Ishikawa (cell line): ENCODE data around the gene IGF1R.

Experiments used
- CEBPB ChIP-seq: IDR thresholded peaks from 2 replicates; pipeline ENCODE4 v1.6.1; 2012
- CREB1 ChIP-seq: IDR thresholded peaks from 2 replicates; pipeline ENCODE4 v1.6.1; 2012; ENCODE audit warnings: low read depth
- EGR1 ChIP-seq: IDR thresholded peaks from 2 replicates; pipeline ENCODE4 v1.6.1; 2012
- EP300 ChIP-seq: IDR thresholded peaks from 2 replicates; pipeline ENCODE4 v1.6.1; 2012; ENCODE audit warnings: borderline replicate concordance
- FOXM1 ChIP-seq: IDR thresholded peaks from 2 replicates; pipeline ENCODE4 v1.6.1; 2012; ENCODE audit warnings: low read depth, borderline replicate concordance
- NFIC ChIP-seq: IDR thresholded peaks from 2 replicates; pipeline ENCODE4 v1.6.1; 2012
- RAD21 ChIP-seq: IDR thresholded peaks from 2 replicates; pipeline ENCODE4 v1.6.1; 2012; ENCODE audit warnings: low read depth
- REST ChIP-seq: IDR thresholded peaks from 2 replicates; pipeline ENCODE4 v1.6.1; 2012; ENCODE audit warnings: low read depth, mild to moderate bottlenecking
- TAF1 ChIP-seq: IDR thresholded peaks from 2 replicates; pipeline ENCODE4 v1.6.1; 2012; ENCODE audit warnings: low read depth, mild to moderate bottlenecking
- TCF12 ChIP-seq: IDR thresholded peaks from 2 replicates; pipeline ENCODE4 v1.6.1; 2012; ENCODE audit warnings: low read depth
- TEAD4 ChIP-seq: IDR thresholded peaks from 2 replicates; pipeline ENCODE4 v1.6.1; 2012
- USF1 ChIP-seq: IDR thresholded peaks from 2 replicates; pipeline ENCODE4 v1.6.1; 2012
- YY1 ChIP-seq: IDR thresholded peaks from 2 replicates; pipeline ENCODE4 v1.6.1; 2012; ENCODE audit warnings: low read depth
- ZBTB7A ChIP-seq: IDR thresholded peaks from 2 replicates; pipeline ENCODE4 v1.6.1; 2012; ENCODE audit warnings: low read depth
- TF ChIP-seq, protein P1 (sequence below): IDR thresholded peaks from 2 replicates; pipeline ENCODE4 v1.6.1; 2012

The IGF1R gene

GRCh38 chr15:98753726-98754656, 105.7 kb downstream of the IGF1R start:
- TF ChIP-seq REST = no peak
- no peak for TF ChIP-seq FOXM1
- no peak for TF ChIP-seq EP300
- no peak for TF ChIP-seq YY1
- TF ChIP-seq CEBPB = no peak
- no peak for TF ChIP-seq USF1
- no peak for TF ChIP-seq TCF12
- TF ChIP-seq EGR1 = no peak
- TF ChIP-seq, protein P1, sequence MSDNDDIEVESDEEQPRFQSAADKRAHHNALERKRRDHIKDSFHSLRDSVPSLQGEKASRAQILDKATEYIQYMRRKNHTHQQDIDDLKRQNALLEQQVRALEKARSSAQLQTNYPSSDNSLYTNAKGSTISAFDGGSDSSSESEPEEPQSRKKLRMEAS = no peak
- TF ChIP-seq CREB1 = no peak
- TF ChIP-seq RAD21 = no peak
- no peak for TF ChIP-seq ZBTB7A
- no peak for TF ChIP-seq TEAD4
- no peak for TF ChIP-seq TAF1
- TF ChIP-seq NFIC = no peak

- no peak for TF ChIP-seq ZBTB7A
- TF ChIP-seq REST = no peak
- TF ChIP-seq TEAD4 = no peak
- TF ChIP-seq YY1 = no peak
- no peak for TF ChIP-seq EP300
- no peak for TF ChIP-seq NFIC
- no peak for TF ChIP-seq RAD21
- no peak for TF ChIP-seq TCF12
- TF ChIP-seq CREB1 = no peak
- no peak for TF ChIP-seq CEBPB
Measured at GRCh38 chr15:98754657-98755022, 106.3 kb downstream of the IGF1R start.

DNA sequence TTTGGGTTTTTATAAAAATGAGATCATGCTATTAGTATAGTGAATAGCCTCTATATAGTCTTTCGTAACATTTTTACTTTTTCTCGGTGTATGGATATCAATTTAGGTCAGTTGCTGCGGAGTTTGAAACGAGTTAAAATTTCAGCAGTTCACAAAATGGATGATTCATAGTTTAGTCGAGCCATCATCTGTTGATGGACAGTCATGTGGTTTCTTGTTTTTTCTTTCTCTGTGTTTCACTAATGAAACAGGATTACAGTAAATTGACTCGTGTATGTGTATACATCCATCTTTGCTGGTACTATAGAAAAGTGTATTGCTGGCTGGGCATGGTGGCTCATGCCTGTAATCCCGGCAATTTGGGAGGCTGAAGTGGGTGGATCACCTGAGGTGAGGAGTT, 106.8 kb downstream of the IGF1R start:
- TF ChIP-seq EP300 = no peak
- no peak for TF ChIP-seq TEAD4
- TF ChIP-seq CEBPB = no peak
- no peak for TF ChIP-seq YY1
- no peak for TF ChIP-seq USF1
- TF ChIP-seq NFIC = no peak
- no peak for TF ChIP-seq REST
- no peak for TF ChIP-seq ZBTB7A
- TF ChIP-seq CREB1 = no peak

- TF ChIP-seq FOXM1 (no peak), CEBPB (no peak), USF1 (no peak), REST (no peak), TEAD4 (no peak), ZBTB7A (no peak)
Measured at GRCh38 chr15:98755781-98756180, 107.4 kb downstream of the IGF1R start.
